ENCODE data around the gene GP9.

DNA sequence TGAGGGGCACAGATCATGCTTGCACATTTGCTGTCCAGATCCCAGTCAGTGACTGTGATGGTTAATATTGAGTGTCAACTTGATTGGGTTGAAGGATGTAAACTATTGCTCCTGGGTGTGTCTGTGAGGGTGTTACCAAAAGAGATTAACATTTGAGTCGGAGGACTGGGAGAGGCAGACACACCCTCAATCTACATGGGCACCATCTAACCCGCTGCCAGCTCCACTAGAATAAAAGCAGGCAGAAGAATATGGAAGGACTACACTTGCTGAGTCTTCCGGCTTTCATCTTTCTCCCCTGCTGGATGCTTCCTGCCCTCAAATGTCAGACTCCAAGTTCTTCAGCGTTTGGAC lies 5.1 kb downstream of the GP9 start:
- TF ChIP-seq, protein P1, sequence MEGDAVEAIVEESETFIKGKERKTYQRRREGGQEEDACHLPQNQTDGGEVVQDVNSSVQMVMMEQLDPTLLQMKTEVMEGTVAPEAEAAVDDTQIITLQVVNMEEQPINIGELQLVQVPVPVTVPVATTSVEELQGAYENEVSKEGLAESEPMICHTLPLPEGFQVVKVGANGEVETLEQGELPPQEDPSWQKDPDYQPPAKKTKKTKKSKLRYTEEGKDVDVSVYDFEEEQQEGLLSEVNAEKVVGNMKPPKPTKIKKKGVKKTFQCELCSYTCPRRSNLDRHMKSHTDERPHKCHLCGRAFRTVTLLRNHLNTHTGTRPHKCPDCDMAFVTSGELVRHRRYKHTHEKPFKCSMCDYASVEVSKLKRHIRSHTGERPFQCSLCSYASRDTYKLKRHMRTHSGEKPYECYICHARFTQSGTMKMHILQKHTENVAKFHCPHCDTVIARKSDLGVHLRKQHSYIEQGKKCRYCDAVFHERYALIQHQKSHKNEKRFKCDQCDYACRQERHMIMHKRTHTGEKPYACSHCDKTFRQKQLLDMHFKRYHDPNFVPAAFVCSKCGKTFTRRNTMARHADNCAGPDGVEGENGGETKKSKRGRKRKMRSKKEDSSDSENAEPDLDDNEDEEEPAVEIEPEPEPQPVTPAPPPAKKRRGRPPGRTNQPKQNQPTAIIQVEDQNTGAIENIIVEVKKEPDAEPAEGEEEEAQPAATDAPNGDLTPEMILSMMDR (IDR thresholded peaks at IDR 0.05) = no peak
- TF ChIP-seq POLR2A (IDR thresholded peaks at IDR 0.05) = no peak

All from suprapubic skin (tissue), 3 donors.